Activated CD4-positive, alpha-beta memory T cell treated with anti-CD3 and anti-CD28 coated beads for 36 hours (primary cell): ENCODE data around the gene ZNHIT2. TPM values are rescaled to one million over a fixed set of nuclear protein-coding genes. Genes with fewer than 3 reads are reported as not detected.
A peak's percentile ranks its signal among the peaks of the same experiment; 100 is the strongest.

Source experiments
- CTCF ChIA-PET: fragments of 350-600 bp; sonication (Branson Sonifier 250); formaldehyde crosslinking; loops from one replicate; lab custom pipeline; 2021; ENCODE audit warnings: antibody characterized with exemption, inconsistent platforms; lab: Charles Lee
- POLR2A ChIA-PET: fragments of 350-600 bp; sonication (Branson Sonifier 250); formaldehyde crosslinking; loops from one replicate; lab custom pipeline; 2021; ENCODE audit warnings: antibody characterized with exemption; lab: Charles Lee
- DNase-seq: peaks from one replicate; pipeline ENCODE4 v3.0.0-alpha.2; 2020
- H3K27ac Mint-ChIP-seq: one replicate; pipeline ENCODE4 v1.8.0; 2021; ENCODE audit warnings: mixed read lengths
- H3K27me3 Mint-ChIP-seq: one replicate; pipeline ENCODE4 v1.8.0; 2021; ENCODE audit warnings: mixed read lengths
- H3K36me3 Mint-ChIP-seq: one replicate; pipeline ENCODE4 v1.8.0; 2021; ENCODE audit warnings: mixed read lengths
- H3K4me1 Mint-ChIP-seq: one replicate; pipeline ENCODE4 v1.8.0; 2021; ENCODE audit warnings: low read depth, mixed read lengths
- H3K4me3 Mint-ChIP-seq: one replicate; pipeline ENCODE4 v1.8.0; 2021; ENCODE audit warnings: mild to moderate bottlenecking, mixed read lengths
- H3K9me3 Mint-ChIP-seq: one replicate; pipeline ENCODE4 v1.8.0; 2021; ENCODE audit warnings: mixed read lengths
- intact Hi-C: fragments of 100-400 bp; cut with micrococcal nuclease; formaldehyde crosslinking; loops from one replicate; pipeline ENCODE4 v1.15.1; 2023
- total RNA-seq, 2 experiments: library from RNA; stranded (reverse); gene quantifications; one replicate each; pipeline ENCODE4 v1.2.3, GENCODE V29; 2021

The ZNHIT2 gene
- total RNA-seq, 2 experiments from 2014 or later: 9.3 to 9.7 TPM

- CTCF ChIA-PET: interaction anchor here (0.6 to 2.8 kb wide), 9 partner anchors 13 to 537 kb away, joined by 3 to 16 read pairs (median 4); partner anchors contain the start of genes ARL2, SYVN1 and VPS51
- DNase-seq: peak; percentile 84
- H3K4me3 Mint-ChIP-seq: peak overlapping the region; percentile 86
- H3K27ac Mint-ChIP-seq: peak overlapping the region; percentile 95
- intact Hi-C loops: loop anchor here (1.0 to 10.0 kb wide), 9 partner anchors 18 to 872 kb away; partner anchors contain the start of genes CDCA5, FKBP2, PPP1R14B and RASGRP2
- POLR2A ChIA-PET: interaction anchor here (0.6 to 2.7 kb wide), 8 partner anchors 15 to 898 kb away, joined by 3 to 15 read pairs (median 6); partner anchors contain the start of genes ARL2, POLA2, SF1 and SYVN1
- peaks cover 68% of the 10 kb centered on the region for H3K4me1 Mint-ChIP-seq
- no peaks in the 10 kb centered on the region for H3K27me3 Mint-ChIP-seq
- no peaks in the 10 kb centered on the region for H3K9me3 Mint-ChIP-seq
- H3K36me3 Mint-ChIP-seq: peaks cover 36% of the 10 kb centered on the region
Observed at GRCh38 chr11:65116370-65117205, 913 bp downstream of the ZNHIT2 start.

- peaks cover 25% of the 10 kb centered on the region for H3K36me3 Mint-ChIP-seq
- H3K9me3 Mint-ChIP-seq: no peaks in the 10 kb centered on the region
- peaks cover 69% of the 10 kb centered on the region for H3K4me1 Mint-ChIP-seq
- DNase-seq: no peak
- ChIA-PET POLR2A (interaction anchor here (0.6 to 2.7 kb wide), 2 partner anchors 19 to 897 kb away, joined by 3 to 15 read pairs; partner anchors contain the start of gene VPS51), CTCF (interaction anchor here (0.7 to 1.6 kb wide), 2 partner anchors 66 to 101 kb away, joined by 3 read pairs; partner anchors contain the start of genes ARL2 and CAPN1)
- H3K27me3 Mint-ChIP-seq: no peaks in the 10 kb centered on the region
- H3K27ac Mint-ChIP-seq: peak overlapping the region; percentile 95
- intact Hi-C loops: loop anchor here (2.0 to 10.0 kb wide), 5 partner anchors 19 to 871 kb away; partner anchors contain the start of genes FKBP2, PPP1R14B, RASGRP2 and SYVN1
- peak overlapping the region; percentile 86 for H3K4me3 Mint-ChIP-seq
Observed at GRCh38 chr11:65115361-65116082, 2.0 kb downstream of the ZNHIT2 start.

- POLR2A ChIA-PET: no interaction called here
- Mint-ChIP-seq H3K27ac (no peak overlapping the region), H3K27me3 (no peaks in the 10 kb centered on the region), H3K9me3 (no peaks in the 10 kb centered on the region), H3K4me3 (no peak overlapping the region), H3K36me3 (peaks cover 16% of the 10 kb centered on the region), H3K4me1 (peaks cover 67% of the 10 kb centered on the region)
- DNase-seq: no peak
- intact Hi-C loops: loop anchor here (10.0 kb wide), 2 partner anchors 370 to 870 kb away; partner anchors contain the start of genes FKBP2, PPP1R14B and RASGRP2
- CTCF ChIA-PET: interaction anchor here (0.7 to 2.6 kb wide), 3 partner anchors 31 to 100 kb away, joined by 3 to 7 read pairs (median 3); partner anchors contain the start of genes ARL2, CAPN1, CDCA5 and ZFPL1
Observed at GRCh38 chr11:65114538-65115171, 2.8 kb downstream of the ZNHIT2 start.

GRCh38 chr11:65113839-65114238, 3.7 kb downstream of the ZNHIT2 start:
- H3K36me3 Mint-ChIP-seq: peaks cover 13% of the 10 kb centered on the region
- POLR2A ChIA-PET: interaction anchor here (2.8 kb wide), 1 partner anchor 8 kb away, joined by 19 read pairs; the partner anchor contains the start of genes FAU and MRPL49
- no peak for DNase-seq
- CTCF ChIA-PET: interaction anchor here (2.6 to 6.7 kb wide), 3 partner anchors 6 to 31 kb away, joined by 7 to 122 read pairs (median 72); partner anchors contain the start of genes CDCA5, FAU, MRPL49 and VPS51
- H3K4me3 Mint-ChIP-seq: peak overlapping the region; percentile 84
- H3K4me1 Mint-ChIP-seq: peaks cover 65% of the 10 kb centered on the region
- no peak overlapping the region for H3K27ac Mint-ChIP-seq
- no peaks in the 10 kb centered on the region for H3K9me3 Mint-ChIP-seq
- intact Hi-C loops: loop anchor here (10.0 kb wide), 2 partner anchors 369 to 869 kb away; partner anchors contain the start of genes FKBP2, PPP1R14B and RASGRP2
- H3K27me3 Mint-ChIP-seq: no peaks in the 10 kb centered on the region

- peaks cover 60% of the 10 kb centered on the region for H3K4me1 Mint-ChIP-seq
- POLR2A ChIA-PET: interaction anchor here (1.1 to 2.8 kb wide), 5 partner anchors 8 to 68 kb away, joined by 3 to 19 read pairs (median 5); partner anchors contain the start of genes CAPN1, FAU, MRPL49 and SYVN1
- peak overlapping the region; percentile 56 for H3K27ac Mint-ChIP-seq
- intact Hi-C loops: loop anchor here (10.0 kb wide), 2 partner anchors 369 to 869 kb away; partner anchors contain the start of genes FKBP2, PPP1R14B and RASGRP2
- no peak for DNase-seq
- peak overlapping the region; percentile 84 for H3K4me3 Mint-ChIP-seq
- peaks cover 9% of the 10 kb centered on the region for H3K36me3 Mint-ChIP-seq
- CTCF ChIA-PET: interaction anchor here (0.6 to 6.7 kb wide), 11 partner anchors 7 to 265 kb away, joined by 3 to 122 read pairs (median 8); partner anchors contain the start of genes ARL2, CAPN1, CDCA5 and FAU
- H3K9me3 Mint-ChIP-seq: no peaks in the 10 kb centered on the region
- no peaks in the 10 kb centered on the region for H3K27me3 Mint-ChIP-seq
Observed at GRCh38 chr11:65113361-65113756, 4.1 kb downstream of the ZNHIT2 start.

GRCh38 chr11:65112546-65113360, 4.7 kb downstream of the ZNHIT2 start:
- Mint-ChIP-seq H3K9me3 (no peaks in the 10 kb centered on the region), H3K4me1 (peaks cover 56% of the 10 kb centered on the region), H3K27me3 (no peaks in the 10 kb centered on the region), H3K27ac (peak overlapping the region; percentile 56), H3K36me3 (peaks cover 5% of the 10 kb centered on the region), H3K4me3 (peak overlapping the region; percentile 84)
- ChIA-PET POLR2A (interaction anchor here (0.8 to 2.8 kb wide), 7 partner anchors 9 to 69 kb away, joined by 3 to 19 read pairs (median 5); partner anchors contain the start of genes CAPN1, CDCA5, FAU and MRPL49), CTCF (interaction anchor here (0.6 to 6.7 kb wide), 13 partner anchors 7 to 910 kb away, joined by 3 to 122 read pairs (median 8); partner anchors contain the start of genes ARL2, CAPN1, CDCA5 and FAU)
- intact Hi-C loops: loop anchor here (10.0 kb wide), 2 partner anchors 368 to 868 kb away; partner anchors contain the start of genes FKBP2, PPP1R14B and RASGRP2
- DNase-seq: peak; percentile 84

GRCh38 chr11:65111744-65112545, 5.6 kb downstream of the ZNHIT2 start, which contains the start of gene TM7SF2:
Gene TM7SF2 (plus strand): TSS chr11:65111872. CDS start chr11:65112016, 144 bp downstream.
- DNase-seq: peak; percentile 96
- Mint-ChIP-seq H3K36me3 (peaks cover 5% of the 10 kb centered on the region), H3K27ac (peak within 1 kb of the TSS; percentile 80), H3K4me1 (peaks cover 56% of the 10 kb centered on the region), H3K27me3 (no peaks in the 10 kb centered on the region), H3K4me3 (peak within 1 kb of the TSS; percentile 84), H3K9me3 (no peaks in the 10 kb centered on the region)
- intact Hi-C loops: loop anchor here (2.0 to 10.0 kb wide), 3 partner anchors 69 to 867 kb away; partner anchors contain the start of genes CAPN1, FKBP2, PPP1R14B and RASGRP2
- POLR2A ChIA-PET: interaction anchor here (0.8 to 2.8 kb wide), 8 partner anchors 10 to 150 kb away, joined by 3 to 19 read pairs (median 5); partner anchors contain the start of genes CAPN1, CDCA5, FAU and MRPL49
- CTCF ChIA-PET: interaction anchor here (0.6 to 6.7 kb wide), 17 partner anchors 8 to 910 kb away, joined by 3 to 122 read pairs (median 7); partner anchors contain the start of genes ARL2, CAPN1, CDCA5 and FAU

- DNase-seq: no peak
- intact Hi-C loops: loop anchor here (2.0 to 10.0 kb wide), 3 partner anchors 70 to 866 kb away; partner anchors contain the start of genes CAPN1, FKBP2, PPP1R14B and RASGRP2
- no peak overlapping the region for H3K27ac Mint-ChIP-seq
- H3K4me3 Mint-ChIP-seq: peak overlapping the region; percentile 84
- POLR2A ChIA-PET: interaction anchor here (0.6 to 2.8 kb wide), 7 partner anchors 10 to 244 kb away, joined by 3 to 19 read pairs (median 6); partner anchors contain the start of genes FAU, MRPL49, SYVN1 and VPS51
- no peaks in the 10 kb centered on the region for H3K27me3 Mint-ChIP-seq
- H3K9me3 Mint-ChIP-seq: no peaks in the 10 kb centered on the region
- peaks cover 52% of the 10 kb centered on the region for H3K4me1 Mint-ChIP-seq
- peaks cover 1% of the 10 kb centered on the region for H3K36me3 Mint-ChIP-seq
- CTCF ChIA-PET: interaction anchor here (0.7 to 6.7 kb wide), 19 partner anchors 9 to 300 kb away, joined by 3 to 122 read pairs (median 7); partner anchors contain the start of genes ARL2, CAPN1, CDC42BPG and FAU
Observed at GRCh38 chr11:65111159-65111743, 6.2 kb downstream of the ZNHIT2 start.
